Stimulated activated CD4-positive, alpha-beta T cell treated with anti-CD3 and anti-CD28 coated beads, TNF-alpha, amount 100 ng/mL, for 1 hour (primary cell): Measurements from ENCODE around the gene ZNRF2.
"Not testable (repeated sequence)": the region's sequence is repeated elsewhere in the genome, so short reads cannot be mapped to it uniquely, and the experiment has no call there.

Source experiments
- DNase-seq, 3 donors: peaks; one replicate each; pipeline ENCODE4 v3.0.0-alpha.2; 2020; ENCODE audit warnings: low read depth in 3 of 3, low spot score in 1 of 3

ZNRF2 gene

GRCh38 chr7:30353532-30353931 lies 69.1 kb downstream of the ZNRF2 start:
- no peak for DNase-seq

GRCh38 chr7:30353932-30354607 lies 69.7 kb downstream of the ZNRF2 start:
- no peak for DNase-seq

- DNase-seq = no peak
These were observed 70.4 kb downstream of the ZNRF2 start for GRCh38 chr7:30354791-30355190.

GRCh38 chr7:30359957-30360356 lies 75.6 kb downstream of the ZNRF2 start:
- no peak for DNase-seq

GRCh38 chr7:30363778-30364563 lies 79.6 kb downstream of the ZNRF2 start:
- no peak for DNase-seq

GRCh38 chr7:30364773-30365172 lies 80.4 kb downstream of the ZNRF2 start:
- no peak for DNase-seq

GRCh38 chr7:30365621-30366020 lies 81.2 kb downstream of the ZNRF2 start:
- no peak for DNase-seq

- DNase-seq = no peak
These were observed 82.2 kb downstream of the ZNRF2 start for GRCh38 chr7:30366606-30367005.

- DNase-seq = no peak
These were observed 83.2 kb downstream of the ZNRF2 start for GRCh38 chr7:30367561-30367960.

GRCh38 chr7:30369879-30370278 lies 85.5 kb downstream of the ZNRF2 start:
- no peak for DNase-seq

GRCh38 chr7:30371321-30371720 lies 86.9 kb downstream of the ZNRF2 start:
- no peak for DNase-seq

- no peak for DNase-seq
These were observed 93.9 kb downstream of the ZNRF2 start for GRCh38 chr7:30378275-30378674.

- no peak for DNase-seq
These were observed 94.7 kb downstream of the ZNRF2 start for GRCh38 chr7:30379131-30379530.

- DNase-seq = no peak
These were observed 95.3 kb downstream of the ZNRF2 start for GRCh38 chr7:30379741-30380140.

GRCh38 chr7:30380294-30380693 lies 95.9 kb downstream of the ZNRF2 start:
- DNase-seq = no peak

GRCh38 chr7:30380824-30381223 lies 96.4 kb downstream of the ZNRF2 start:
- DNase-seq = not testable (repeated sequence)

- DNase-seq = no peak
These were observed 98.2 kb downstream of the ZNRF2 start for GRCh38 chr7:30382607-30383006.

- no peak for DNase-seq
These were observed 105.4 kb downstream of the ZNRF2 start for GRCh38 chr7:30389791-30390190.

- no peak for DNase-seq
These were observed 106.6 kb downstream of the ZNRF2 start for GRCh38 chr7:30390736-30391636.

GRCh38 chr7:30391806-30392205 lies 107.4 kb downstream of the ZNRF2 start:
- DNase-seq = no peak

- DNase-seq = no peak
These were observed 111.3 kb downstream of the ZNRF2 start for GRCh38 chr7:30395676-30396075.

GRCh38 chr7:30396389-30396788 lies 112.0 kb downstream of the ZNRF2 start:
- DNase-seq = no peak
